Gastroesophageal sphincter (tissue), 3 donors: ENCODE measurements around the gene MARVELD3.

Experiments used
- CTCF ChIP-seq, 4 experiments: fragments of 200-600 bp in 2 of 4; fragments of 450-650 bp in 2 of 4; sonication (generic) in 1 of 4; IDR thresholded peaks; one replicate each; pipeline ENCODE4 v1.5.1; 2017 to 2019; ENCODE audit warnings: antibody characterized with exemption in 4 of 4, mild to moderate bottlenecking in 2 of 4, moderate library complexity in 2 of 4
- POLR2AphosphoS5 ChIP-seq: sonication (generic); formaldehyde crosslinking; IDR thresholded peaks from one replicate; pipeline ENCODE4 v1.6.1; 2017; ENCODE audit warnings: antibody characterized with exemption

- TF ChIP-seq POLR2AphosphoS5, result no peak
- no peak for TF ChIP-seq CTCF (IDR thresholded peaks at IDR 0.05)
Observed at GRCh38 chr16:71649704-71650103, 23.7 kb downstream of the MARVELD3 start.
